HEK293 (cell line): Measurements from ENCODE around the gene ZNF219.

Experiments used
- CTCF ChIA-PET: fragments of 350-600 bp; formaldehyde crosslinking; extraction: SDS; loops from one replicate; lab custom pipeline; 2021; ENCODE audit warnings: antibody characterized with exemption; lab: Yijun Ruan, JAX
- POLR2A ChIA-PET: fragments of 300-600 bp; formaldehyde crosslinking; extraction: SDS; loops from one replicate; lab custom pipeline; 2020; ENCODE audit warnings: antibody characterized with exemption, inconsistent platforms; lab: Yijun Ruan, JAX
- H3K27ac ChIP-seq: fragments of 200-500 bp; sonication (Bioruptor generic); 2 replicates; pipeline ENCODE4 v1.5.1; 2014; ENCODE audit warnings: low read depth, low read length, control low read depth, inconsistent platforms; ENCODE audit errors: extremely low read depth
- H3K36me3 ChIP-seq, 2 experiments: fragments of 200-500 bp in 1 of 2; sonication (Bioruptor generic) in 1 of 2; 1 replicate in 1 of 2; 2 replicates in 1 of 2; pipeline ENCODE4 v1.5.1; 2014 to 2017; ENCODE audit warnings: inconsistent platforms in 2 of 2, low read length in 2 of 2; ENCODE audit not compliant: control insufficient read depth in 2 of 2, insufficient read depth in 1 of 2
- H3K4me1 ChIP-seq: fragments of 200-500 bp; sonication (Bioruptor generic); 2 replicates; pipeline ENCODE4 v1.5.1; 2014; ENCODE audit warnings: mild to moderate bottlenecking, low read length, inconsistent platforms; ENCODE audit not compliant: control insufficient read depth, insufficient read depth
- H3K4me3 ChIP-seq: 2 replicates; pipeline ENCODE4 v1.5.1; 2011; ENCODE audit warnings: low read depth, mild to moderate bottlenecking, control low read depth, low read length, moderate library complexity
- H3K9me3 ChIP-seq: fragments of 200-500 bp; sonication (Bioruptor generic); 2 replicates; pipeline ENCODE4 v1.5.1; 2014; ENCODE audit warnings: low read depth, low read length, inconsistent platforms; ENCODE audit not compliant: control insufficient read depth, insufficient read depth
- HOXD13 ChIP-seq: sonication (generic); formaldehyde crosslinking; IDR thresholded peaks from 2 replicates; pipeline ENCODE4 v1.8.0; 2022; ENCODE audit warnings: missing genetic modification reagents, borderline replicate concordance
- KLF7 ChIP-seq: fragments of 450-650 bp; formaldehyde crosslinking; IDR thresholded peaks from 2 replicates; pipeline ENCODE4 v1.5.1; 2016; ENCODE audit warnings: missing biosample characterization, missing genetic modification characterization, borderline replicate concordance
- OVOL3 ChIP-seq: fragments of 450-650 bp; formaldehyde crosslinking; IDR thresholded peaks from 2 replicates; pipeline ENCODE4 v1.5.1; 2016; ENCODE audit warnings: missing biosample characterization, missing genetic modification characterization
- PRDM1 ChIP-seq: fragments of 450-650 bp; formaldehyde crosslinking; IDR thresholded peaks from 2 replicates; pipeline ENCODE4; 2016; ENCODE audit warnings: missing biosample characterization, missing genetic modification characterization
- SALL2 ChIP-seq: fragments of 450-650 bp; formaldehyde crosslinking; IDR thresholded peaks from 2 replicates; pipeline ENCODE4 v1.5.0; 2017; ENCODE audit warnings: missing biosample characterization, mild to moderate bottlenecking, missing genetic modification characterization, borderline replicate concordance
- SP3 ChIP-seq: fragments of 450-650 bp; formaldehyde crosslinking; IDR thresholded peaks from 2 replicates; pipeline ENCODE4 v1.5.1; 2016; ENCODE audit warnings: missing biosample characterization, missing genetic modification characterization
- TCF7L2 ChIP-seq: IDR thresholded peaks from 2 replicates; pipeline ENCODE4 v1.6.1; 2011; ENCODE audit warnings: low read depth, mild to moderate bottlenecking, inconsistent platforms, low read length, moderate library complexity, borderline replicate concordance
- TRIM28 ChIP-seq: IDR thresholded peaks from 2 replicates; pipeline ENCODE4 v1.6.1; 2011; ENCODE audit warnings: low read length, control low read depth, borderline replicate concordance
- ZBTB7A ChIP-seq: fragments of 450-650 bp; formaldehyde crosslinking; IDR thresholded peaks from 2 replicates; pipeline ENCODE4 v1.5.1; 2016; ENCODE audit warnings: low read depth, missing biosample characterization, missing genetic modification characterization
- ZEB2 ChIP-seq: fragments of 450-650 bp; formaldehyde crosslinking; IDR thresholded peaks from 2 replicates; pipeline ENCODE4 v1.5.1; 2016; ENCODE audit warnings: missing biosample characterization, missing genetic modification characterization
- ZFP37 ChIP-seq: fragments of 450-650 bp; formaldehyde crosslinking; IDR thresholded peaks from 2 replicates; pipeline ENCODE4 v1.5.1; 2016; ENCODE audit warnings: missing biosample characterization, missing genetic modification characterization
- ZNF132 ChIP-seq: fragments of 450-650 bp; formaldehyde crosslinking; IDR thresholded peaks from 2 replicates; pipeline ENCODE4 v1.5.1; 2017; ENCODE audit warnings: missing biosample characterization, missing genetic modification characterization, borderline replicate concordance
- ZNF214 ChIP-seq: fragments of 450-650 bp; formaldehyde crosslinking; IDR thresholded peaks from 2 replicates; pipeline ENCODE4 v1.5.1; 2017; ENCODE audit warnings: missing biosample characterization, mild to moderate bottlenecking, missing genetic modification characterization, borderline replicate concordance
- ZNF292 ChIP-seq: fragments of 450-650 bp; formaldehyde crosslinking; IDR thresholded peaks from 2 replicates; pipeline ENCODE4 v1.5.1; 2016; ENCODE audit warnings: low read depth, missing biosample characterization, missing genetic modification characterization, borderline replicate concordance
- ZNF302 ChIP-seq: fragments of 450-650 bp; formaldehyde crosslinking; IDR thresholded peaks from 2 replicates; pipeline ENCODE4 v1.5.1; 2016; ENCODE audit warnings: missing biosample characterization, missing genetic modification characterization, low read depth
- ZNF350 ChIP-seq: fragments of 450-650 bp; formaldehyde crosslinking; IDR thresholded peaks from 2 replicates; pipeline ENCODE4 v1.5.0; 2017; ENCODE audit warnings: missing biosample characterization, mild to moderate bottlenecking, missing genetic modification characterization
- ZNF354C ChIP-seq: fragments of 450-650 bp; formaldehyde crosslinking; IDR thresholded peaks from 2 replicates; pipeline ENCODE4 v1.5.1; 2016; ENCODE audit warnings: missing biosample characterization, missing genetic modification characterization, low read depth, borderline replicate concordance
- ZNF423 ChIP-seq: fragments of 450-650 bp; formaldehyde crosslinking; IDR thresholded peaks from 2 replicates; pipeline ENCODE4 v1.5.1; 2016; ENCODE audit warnings: missing biosample characterization, missing genetic modification characterization
- ZNF426 ChIP-seq: fragments of 450-650 bp; formaldehyde crosslinking; IDR thresholded peaks from 2 replicates; pipeline ENCODE4 v1.5.1; 2017; ENCODE audit warnings: missing biosample characterization, missing genetic modification characterization, mild to moderate bottlenecking, inconsistent platforms, moderate library complexity
- ZNF501 ChIP-seq: fragments of 450-650 bp; formaldehyde crosslinking; IDR thresholded peaks from 2 replicates; pipeline ENCODE4 v1.5.1; 2016; ENCODE audit warnings: missing biosample characterization, missing genetic modification characterization
- ZNF521 ChIP-seq: fragments of 450-650 bp; formaldehyde crosslinking; IDR thresholded peaks from 2 replicates; pipeline ENCODE4 v1.5.1; 2017; ENCODE audit warnings: missing biosample characterization, mild to moderate bottlenecking, missing genetic modification characterization
- ZNF530 ChIP-seq: fragments of 450-650 bp; formaldehyde crosslinking; IDR thresholded peaks from 2 replicates; pipeline ENCODE4 v1.5.1; 2016; ENCODE audit warnings: low read depth, missing biosample characterization, missing genetic modification characterization
- ZNF600 ChIP-seq: fragments of 450-650 bp; formaldehyde crosslinking; IDR thresholded peaks from 2 replicates; pipeline ENCODE4 v1.5.1; 2016; ENCODE audit warnings: missing biosample characterization, missing genetic modification characterization
- ZNF658 ChIP-seq: fragments of 450-650 bp; formaldehyde crosslinking; IDR thresholded peaks from 2 replicates; pipeline ENCODE4; 2016; ENCODE audit warnings: missing biosample characterization, missing genetic modification characterization
- ZNF747 ChIP-seq: fragments of 450-650 bp; formaldehyde crosslinking; IDR thresholded peaks from 2 replicates; pipeline ENCODE4 v1.5.1; 2016; ENCODE audit warnings: missing biosample characterization, missing genetic modification characterization
- ZNF776 ChIP-seq: fragments of 450-650 bp; formaldehyde crosslinking; IDR thresholded peaks from 2 replicates; pipeline ENCODE4 v1.5.0; 2017; ENCODE audit warnings: missing biosample characterization, missing genetic modification characterization, borderline replicate concordance
- ZNF837 ChIP-seq: fragments of 450-650 bp; formaldehyde crosslinking; IDR thresholded peaks from 2 replicates; pipeline ENCODE4 v1.5.1; 2016; ENCODE audit warnings: missing biosample characterization, missing genetic modification characterization
- TF ChIP-seq, protein P1 (sequence below): fragments of 450-650 bp; IDR thresholded peaks from 2 replicates; pipeline ENCODE4 v1.5.1; 2018; ENCODE audit warnings: missing biosample characterization, missing genetic modification characterization
- TF ChIP-seq, protein P2 (sequence below): sonication (generic); formaldehyde crosslinking; IDR thresholded peaks from 2 replicates; pipeline ENCODE4 v1.8.1; 2022; ENCODE audit warnings: mild to moderate bottlenecking, moderate library complexity, missing genetic modification reagents
- TF ChIP-seq, protein P3 (sequence below): fragments of 450-650 bp; formaldehyde crosslinking; IDR thresholded peaks from 2 replicates; pipeline ENCODE4 v1.5.1; 2016; ENCODE audit warnings: missing biosample characterization, missing genetic modification characterization
- TF ChIP-seq, protein P4 (sequence below): fragments of 450-650 bp; formaldehyde crosslinking; optimal IDR thresholded peaks from 2 replicates; pipeline ENCODE3; 2016; ENCODE audit warnings: missing biosample characterization, mild to moderate bottlenecking, missing genetic modification characterization
- TF ChIP-seq, protein P5 (sequence below): fragments of 450-650 bp; formaldehyde crosslinking; IDR thresholded peaks from 2 replicates; pipeline ENCODE4 v1.5.1; 2017; ENCODE audit warnings: missing biosample characterization, missing genetic modification characterization

ZNF219 gene

DNA sequence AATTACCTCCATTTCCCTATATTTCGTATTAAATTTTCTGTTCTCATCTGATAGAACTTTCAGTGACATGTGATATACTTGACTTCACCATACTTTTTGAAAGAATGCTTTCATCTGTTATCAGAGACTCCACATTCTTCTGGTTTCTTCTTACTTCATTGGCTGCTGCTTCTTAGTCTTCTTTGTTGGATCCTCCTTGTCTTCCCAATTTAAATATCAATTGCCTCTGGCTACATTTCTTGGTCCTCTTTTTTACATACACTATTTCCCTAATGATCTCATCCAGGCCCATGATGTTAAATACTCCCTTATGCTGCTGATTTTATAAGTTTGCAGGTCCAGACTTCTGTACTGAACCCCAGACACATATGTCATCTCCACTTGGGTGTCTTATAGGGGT lies 35.4 kb upstream of the ZNF219 start:
- ChIA-PET CTCF (interaction anchor here (0.7 to 3.5 kb wide), 3 partner anchors 11 to 260 kb away, joined by 3 to 17 read pairs (median 3); no protein-coding TSS in a partner anchor), POLR2A (interaction anchor here (0.7 kb wide), 1 partner anchor 21 kb away, joined by 5 read pairs; no protein-coding TSS in a partner anchor)
- Histone ChIP-seq H3K36me3 (no peaks in the 10 kb centered on the region), H3K9me3 (no peaks in the 10 kb centered on the region), H3K4me1 (no peaks in the 10 kb centered on the region), H3K4me3 (no peak overlapping the region), H3K27ac (no peak overlapping the region)
- no peak for TF ChIP-seq SALL2
- no peak for TF ChIP-seq ZNF747
- no peak for TF ChIP-seq ZNF132 (tag by site-specific recombination)
- no peak for TF ChIP-seq ZNF350 (tag by site-specific recombination)
- no peak for TF ChIP-seq ZNF837
- no peak for TF ChIP-seq ZNF354C (tag by site-specific recombination)
- TF ChIP-seq HOXD13 (CRISPR knock-in tag), result no peak
- TF ChIP-seq, protein P1, sequence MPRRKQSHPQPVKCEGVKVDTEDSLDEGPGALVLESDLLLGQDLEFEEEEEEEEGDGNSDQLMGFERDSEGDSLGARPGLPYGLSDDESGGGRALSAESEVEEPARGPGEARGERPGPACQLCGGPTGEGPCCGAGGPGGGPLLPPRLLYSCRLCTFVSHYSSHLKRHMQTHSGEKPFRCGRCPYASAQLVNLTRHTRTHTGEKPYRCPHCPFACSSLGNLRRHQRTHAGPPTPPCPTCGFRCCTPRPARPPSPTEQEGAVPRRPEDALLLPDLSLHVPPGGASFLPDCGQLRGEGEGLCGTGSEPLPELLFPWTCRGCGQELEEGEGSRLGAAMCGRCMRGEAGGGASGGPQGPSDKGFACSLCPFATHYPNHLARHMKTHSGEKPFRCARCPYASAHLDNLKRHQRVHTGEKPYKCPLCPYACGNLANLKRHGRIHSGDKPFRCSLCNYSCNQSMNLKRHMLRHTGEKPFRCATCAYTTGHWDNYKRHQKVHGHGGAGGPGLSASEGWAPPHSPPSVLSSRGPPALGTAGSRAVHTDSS (tag by site-specific recombination), result no peak
- TF ChIP-seq ZFP37 (tag by site-specific recombination), result no peak
- TF ChIP-seq ZNF214 (tag by site-specific recombination), result no peak
- TF ChIP-seq ZBTB7A (tag by site-specific recombination), result no peak
- TF ChIP-seq, protein P2, sequence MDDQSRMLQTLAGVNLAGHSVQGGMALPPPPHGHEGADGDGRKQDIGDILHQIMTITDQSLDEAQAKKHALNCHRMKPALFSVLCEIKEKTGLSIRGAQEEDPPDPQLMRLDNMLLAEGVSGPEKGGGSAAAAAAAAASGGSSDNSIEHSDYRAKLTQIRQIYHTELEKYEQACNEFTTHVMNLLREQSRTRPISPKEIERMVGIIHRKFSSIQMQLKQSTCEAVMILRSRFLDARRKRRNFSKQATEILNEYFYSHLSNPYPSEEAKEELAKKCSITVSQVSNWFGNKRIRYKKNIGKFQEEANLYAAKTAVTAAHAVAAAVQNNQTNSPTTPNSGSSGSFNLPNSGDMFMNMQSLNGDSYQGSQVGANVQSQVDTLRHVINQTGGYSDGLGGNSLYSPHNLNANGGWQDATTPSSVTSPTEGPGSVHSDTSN, result no peak
- no peak for TF ChIP-seq ZNF501
- no peak for TF ChIP-seq ZEB2 (tag by site-specific recombination)
- TF ChIP-seq ZNF600 (tag by site-specific recombination), result no peak
- TF ChIP-seq SP3 (tag by site-specific recombination), result no peak
- TF ChIP-seq ZNF292, result no peak
- no peak for TF ChIP-seq TRIM28
- no peak for TF ChIP-seq ZNF426 (tag by site-specific recombination)
- no peak for TF ChIP-seq ZNF302

DNA sequence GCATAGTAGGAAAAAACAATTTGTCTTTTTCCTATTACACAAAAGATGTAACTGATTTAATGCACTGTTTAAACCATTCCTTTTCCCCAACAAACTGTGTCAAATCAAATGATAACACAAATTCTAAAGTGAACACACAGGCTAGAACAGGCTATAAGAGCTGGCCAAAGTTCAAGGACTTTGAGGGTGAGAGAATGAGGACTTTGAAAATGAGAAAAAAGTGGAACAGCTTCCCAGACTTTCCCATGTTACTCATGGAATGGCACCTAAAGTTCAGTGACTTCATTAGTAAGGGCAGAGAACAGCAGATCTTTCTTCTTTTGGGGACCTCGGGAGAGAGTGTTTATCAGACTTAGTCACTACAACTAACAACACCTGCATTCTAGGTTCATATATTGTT lies 25.0 kb upstream of the ZNF219 start:
- CTCF ChIA-PET, result interaction anchor here (0.6 to 3.0 kb wide), 10 partner anchors 9 to 677 kb away, joined by 3 to 11 read pairs (median 4); partner anchors contain the start of gene SALL2
- Histone ChIP-seq H3K36me3 (no peaks in the 10 kb centered on the region; a peak in 1 of 3 replicates), H3K27ac (no peak overlapping the region), H3K4me1 (no peaks in the 10 kb centered on the region), H3K4me3 (no peak overlapping the region), H3K9me3 (no peaks in the 10 kb centered on the region)
- POLR2A ChIA-PET, result no interaction called here
- TF ChIP-seq, protein P3, sequence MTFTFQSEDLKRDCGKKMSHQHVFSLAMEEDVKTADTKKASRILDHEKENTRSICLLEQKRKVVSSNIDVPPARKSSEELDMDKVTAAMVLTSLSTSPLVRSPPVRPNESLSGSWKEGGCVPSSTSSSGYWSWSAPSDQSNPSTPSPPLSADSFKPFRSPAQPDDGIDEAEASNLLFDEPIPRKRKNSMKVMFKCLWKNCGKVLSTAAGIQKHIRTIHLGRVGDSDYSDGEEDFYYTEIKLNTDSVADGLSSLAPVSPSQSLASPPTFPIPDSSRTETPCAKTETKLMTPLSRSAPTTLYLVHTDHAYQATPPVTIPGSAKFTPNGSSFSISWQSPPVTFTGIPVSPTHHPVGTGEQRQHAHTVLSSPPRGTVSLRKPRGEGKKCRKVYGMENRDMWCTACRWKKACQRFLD (tag by site-specific recombination), result no peak
- TF ChIP-seq ZNF776 (tag by site-specific recombination) (no peak), KLF7 (tag by site-specific recombination) (no peak), OVOL3 (tag by site-specific recombination) (no peak), ZNF658 (tag by site-specific recombination) (no peak), ZNF521 (tag by site-specific recombination) (no peak), PRDM1 (tag by site-specific recombination) (no peak), ZNF423 (no peak), TCF7L2 (no peak), TRIM28 (no peak), ZNF530 (tag by site-specific recombination) (no peak)
- TF ChIP-seq, protein P4, sequence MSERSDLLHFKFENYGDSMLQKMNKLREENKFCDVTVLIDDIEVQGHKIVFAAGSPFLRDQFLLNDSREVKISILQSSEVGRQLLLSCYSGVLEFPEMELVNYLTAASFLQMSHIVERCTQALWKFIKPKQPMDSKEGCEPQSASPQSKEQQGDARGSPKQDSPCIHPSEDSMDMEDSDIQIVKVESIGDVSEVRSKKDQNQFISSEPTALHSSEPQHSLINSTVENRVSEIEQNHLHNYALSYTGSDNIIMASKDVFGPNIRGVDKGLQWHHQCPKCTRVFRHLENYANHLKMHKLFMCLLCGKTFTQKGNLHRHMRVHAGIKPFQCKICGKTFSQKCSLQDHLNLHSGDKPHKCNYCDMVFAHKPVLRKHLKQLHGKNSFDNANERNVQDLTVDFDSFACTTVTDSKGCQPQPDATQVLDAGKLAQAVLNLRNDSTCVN (tag by site-specific recombination), result no peak
- TF ChIP-seq, protein P5, sequence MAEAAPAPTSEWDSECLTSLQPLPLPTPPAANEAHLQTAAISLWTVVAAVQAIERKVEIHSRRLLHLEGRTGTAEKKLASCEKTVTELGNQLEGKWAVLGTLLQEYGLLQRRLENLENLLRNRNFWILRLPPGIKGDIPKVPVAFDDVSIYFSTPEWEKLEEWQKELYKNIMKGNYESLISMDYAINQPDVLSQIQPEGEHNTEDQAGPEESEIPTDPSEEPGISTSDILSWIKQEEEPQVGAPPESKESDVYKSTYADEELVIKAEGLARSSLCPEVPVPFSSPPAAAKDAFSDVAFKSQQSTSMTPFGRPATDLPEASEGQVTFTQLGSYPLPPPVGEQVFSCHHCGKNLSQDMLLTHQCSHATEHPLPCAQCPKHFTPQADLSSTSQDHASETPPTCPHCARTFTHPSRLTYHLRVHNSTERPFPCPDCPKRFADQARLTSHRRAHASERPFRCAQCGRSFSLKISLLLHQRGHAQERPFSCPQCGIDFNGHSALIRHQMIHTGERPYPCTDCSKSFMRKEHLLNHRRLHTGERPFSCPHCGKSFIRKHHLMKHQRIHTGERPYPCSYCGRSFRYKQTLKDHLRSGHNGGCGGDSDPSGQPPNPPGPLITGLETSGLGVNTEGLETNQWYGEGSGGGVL (tag by site-specific recombination), result no peak
